GM10266 (cell line): ENCODE results near the gene FCGR3A.
"Not testable (repeated sequence)": the region's sequence is repeated elsewhere in the genome, so short reads cannot be mapped to it uniquely, and the experiment has no call there.

Source experiments
- DNase-seq: peaks from one replicate; pipeline ENCODE4 v3.0.0; 2012; ENCODE audit errors: extremely low spot score

FCGR3A gene

DNA sequence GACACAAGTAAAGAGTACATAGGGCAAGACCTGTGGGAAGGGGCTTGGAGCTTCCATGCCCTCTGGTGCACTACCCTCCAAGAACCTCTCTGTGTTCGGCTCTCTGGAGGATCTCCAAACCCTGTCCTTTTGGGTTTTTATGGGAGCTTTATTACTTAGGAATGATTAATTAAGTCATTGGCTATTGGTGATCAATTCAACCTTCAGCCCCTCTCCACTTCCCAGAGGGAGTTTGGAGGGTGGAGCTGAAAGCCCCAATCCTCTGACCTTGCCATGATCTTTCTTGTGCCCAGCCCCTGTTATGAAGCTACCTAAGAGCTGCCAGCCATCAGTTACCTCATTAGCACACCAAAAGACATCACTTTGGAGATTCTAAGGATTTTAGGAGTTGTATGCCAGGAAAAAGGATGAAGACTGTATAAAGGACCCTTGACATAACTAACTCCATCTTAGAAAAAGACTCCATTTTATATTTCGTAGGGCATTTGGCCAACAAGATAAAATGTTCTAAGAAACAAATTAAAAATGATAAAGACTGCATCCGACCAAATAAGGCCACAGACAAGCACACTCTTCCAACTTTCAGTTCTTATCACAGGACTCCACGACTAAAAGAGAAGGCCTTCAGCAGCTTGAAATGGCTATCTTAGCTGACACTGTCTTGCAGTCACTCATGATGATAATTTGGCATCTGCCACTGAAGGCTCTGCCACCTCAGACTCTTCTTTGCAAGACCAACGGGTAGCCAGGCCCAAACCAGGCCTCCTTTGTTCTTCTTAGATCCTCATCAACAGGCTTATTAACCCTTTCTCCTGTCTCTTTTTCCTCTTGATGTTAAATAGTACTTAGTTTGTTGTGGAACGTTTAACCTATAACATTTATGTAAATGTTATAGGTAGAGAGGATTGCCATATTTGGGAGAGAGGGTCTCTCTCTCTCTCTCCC is 8.2 kb upstream of the FCGR3A start:
- DNase-seq, result not testable (repeated sequence)

DNA sequence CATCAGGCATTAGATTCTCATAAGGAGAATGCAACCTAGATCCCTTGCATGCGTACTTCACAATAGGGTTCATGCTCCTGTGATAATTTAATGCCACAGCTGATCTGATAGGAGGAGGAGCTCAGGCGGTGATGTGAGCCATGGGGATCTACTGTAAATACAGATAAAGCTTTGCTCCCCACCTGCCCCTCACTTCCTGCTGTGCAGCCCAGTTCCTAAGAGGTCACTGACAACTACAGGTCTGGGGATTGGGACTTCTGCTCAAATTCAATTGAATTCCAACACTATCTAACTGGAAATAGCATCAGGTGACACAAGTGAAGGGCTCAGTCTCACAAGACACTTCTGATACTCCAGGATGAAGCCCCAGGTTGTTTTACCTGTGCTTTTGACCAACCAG is 7.4 kb upstream of the FCGR3A start:
- not testable (repeated sequence) for DNase-seq

- DNase-seq, result not testable (repeated sequence)
These were observed 6.5 kb upstream of the FCGR3A start for GRCh38 chr1:161556143-161556542.

DNA sequence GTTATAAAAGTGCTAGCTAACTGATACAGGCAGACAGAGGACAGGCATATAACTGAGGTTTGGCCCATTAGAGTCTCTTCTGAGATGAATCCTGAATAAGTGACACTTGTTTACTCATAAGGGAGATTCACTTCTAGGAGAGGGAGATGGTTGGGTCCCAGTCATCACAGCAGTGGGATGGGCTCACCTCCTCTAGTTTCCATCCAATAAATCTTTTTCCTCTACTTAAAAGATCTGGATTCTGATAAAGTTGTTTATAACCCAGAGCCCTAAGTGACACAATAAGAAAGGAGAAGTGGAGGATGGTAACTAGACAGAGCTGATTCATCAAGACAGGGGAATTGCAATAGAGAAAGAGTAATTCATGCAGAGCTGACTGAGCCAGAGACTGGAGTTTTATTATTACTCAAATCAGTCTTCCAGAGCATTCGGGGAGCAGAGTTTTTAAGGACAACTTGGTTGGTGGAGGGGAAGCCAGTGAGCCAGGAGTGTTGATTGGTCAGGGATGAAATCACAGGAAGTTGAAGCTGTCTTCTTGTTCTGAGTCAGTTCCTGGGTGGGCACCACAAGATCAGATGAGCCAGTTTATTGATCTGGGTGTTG is 5.3 kb upstream of the FCGR3A start:
- not testable (repeated sequence) for DNase-seq

- not testable (repeated sequence) for DNase-seq
These were observed 4.7 kb upstream of the FCGR3A start for GRCh38 chr1:161554340-161554739.

DNA sequence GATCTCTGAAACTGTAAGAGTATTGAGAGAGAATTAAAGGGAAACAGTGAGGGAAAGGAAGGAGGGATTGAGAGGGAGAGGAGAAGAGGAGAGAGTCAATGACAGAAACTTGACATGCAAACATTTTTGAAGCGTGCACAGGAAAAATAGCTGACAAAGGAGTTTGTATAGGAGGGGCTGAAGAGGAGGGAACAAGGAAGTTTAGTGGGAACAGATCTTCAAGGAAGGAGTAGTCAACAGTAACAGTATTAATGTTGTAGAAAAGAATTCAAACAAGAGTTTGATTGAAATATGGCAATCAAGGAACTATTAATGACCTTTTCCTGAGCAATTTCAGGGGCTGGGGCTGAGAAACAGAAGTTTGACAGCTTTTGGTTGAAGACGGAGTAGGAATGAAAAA is 4.0 kb upstream of the FCGR3A start:
- DNase-seq, result not testable (repeated sequence)

- DNase-seq, result not testable (repeated sequence)
These were observed 1.3 kb upstream of the FCGR3A start for GRCh38 chr1:161550942-161551341.

GRCh38 chr1:161548749-161549406 is 740 bp downstream of the FCGR3A start:
- DNase-seq, result not testable (repeated sequence)

DNA sequence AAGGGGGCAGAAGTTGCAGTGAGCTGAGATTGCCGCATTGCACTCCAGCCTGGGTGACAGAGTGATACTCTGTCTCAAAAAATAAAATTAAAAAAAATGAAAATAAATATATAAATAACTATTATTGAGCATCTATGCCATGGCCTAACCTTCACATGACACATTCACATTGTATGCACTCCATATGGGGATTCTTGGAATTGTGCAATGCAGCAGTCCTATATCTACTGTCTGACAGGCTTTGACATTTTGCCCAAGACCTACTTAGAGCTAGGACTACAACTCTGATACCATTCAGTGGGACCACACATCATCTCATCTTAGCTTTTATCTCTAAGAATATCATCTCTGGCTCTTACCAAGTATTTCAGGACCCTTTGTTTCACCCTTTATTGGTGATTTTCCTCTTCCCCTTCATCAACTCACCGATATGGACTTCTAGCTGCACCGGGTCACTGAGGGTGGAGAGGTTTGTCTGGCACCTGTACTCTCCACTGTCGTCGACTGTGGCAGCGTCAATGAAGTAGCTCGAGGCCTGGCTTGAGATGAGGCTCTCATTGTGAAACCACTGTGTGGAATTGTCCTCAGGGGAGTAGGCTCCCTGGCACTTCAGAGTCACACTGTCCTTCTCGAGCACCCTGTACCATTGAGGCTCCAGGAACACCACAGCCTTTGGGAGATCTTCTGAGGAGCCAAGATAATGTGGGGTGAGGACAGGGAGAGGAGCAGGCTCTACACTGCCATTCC is 1.4 kb downstream of the FCGR3A start:
- not testable (repeated sequence) for DNase-seq

GRCh38 chr1:161545005-161545731 is 4.5 kb downstream of the FCGR3A start:
- not testable (repeated sequence) for DNase-seq

DNA sequence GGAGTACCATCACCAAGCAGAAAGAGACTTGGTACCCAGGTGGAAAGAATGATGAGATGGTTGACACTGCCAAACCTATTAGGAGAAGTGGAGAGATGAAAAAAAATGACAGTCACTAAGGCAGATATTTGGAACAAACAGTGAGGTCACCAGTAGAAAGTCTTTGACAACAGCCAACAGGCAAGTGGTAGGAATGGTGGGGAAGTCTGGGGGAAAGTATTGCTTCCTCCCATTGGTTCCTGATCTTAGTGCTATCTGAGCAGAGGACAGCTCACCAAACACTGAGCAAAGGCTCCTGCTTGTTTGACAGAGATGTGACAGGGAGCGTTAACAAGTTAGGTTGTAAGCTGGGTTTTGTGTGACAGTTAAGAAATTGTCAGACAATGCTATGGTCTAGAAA is 6.5 kb downstream of the FCGR3A start:
- not testable (repeated sequence) for DNase-seq

DNA sequence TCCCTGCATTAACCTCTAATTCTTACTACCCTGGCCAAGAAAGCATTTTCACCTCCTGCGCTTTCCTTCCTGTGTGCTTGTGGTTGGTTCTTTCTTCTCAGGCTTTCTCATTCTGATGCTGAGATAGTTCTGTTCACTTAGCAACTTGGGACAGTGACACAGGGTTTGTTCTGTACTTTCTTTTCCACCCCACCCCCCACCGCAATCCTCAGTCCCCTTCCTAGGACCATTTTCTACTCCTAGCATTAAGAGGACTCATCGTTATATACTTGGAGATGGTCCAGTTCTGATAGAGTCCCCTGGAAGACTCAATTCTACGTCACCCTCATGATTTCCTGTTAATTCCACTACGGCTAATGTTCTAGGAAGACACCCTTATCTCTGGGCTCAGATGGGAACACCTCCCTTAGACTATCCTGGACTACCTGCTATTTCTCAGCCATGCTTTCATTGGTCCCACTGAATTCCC is 7.5 kb downstream of the FCGR3A start:
- peak; percentile 43 for DNase-seq

GRCh38 chr1:161540570-161540960 is 9.1 kb downstream of the FCGR3A start:
- DNase-seq, result not testable (repeated sequence)

GRCh38 chr1:161539731-161540569 is 9.7 kb downstream of the FCGR3A start:
- peak; percentile 39 for DNase-seq

- not testable (repeated sequence) for DNase-seq
These were observed 10.6 kb downstream of the FCGR3A start for GRCh38 chr1:161538925-161539479.

DNA sequence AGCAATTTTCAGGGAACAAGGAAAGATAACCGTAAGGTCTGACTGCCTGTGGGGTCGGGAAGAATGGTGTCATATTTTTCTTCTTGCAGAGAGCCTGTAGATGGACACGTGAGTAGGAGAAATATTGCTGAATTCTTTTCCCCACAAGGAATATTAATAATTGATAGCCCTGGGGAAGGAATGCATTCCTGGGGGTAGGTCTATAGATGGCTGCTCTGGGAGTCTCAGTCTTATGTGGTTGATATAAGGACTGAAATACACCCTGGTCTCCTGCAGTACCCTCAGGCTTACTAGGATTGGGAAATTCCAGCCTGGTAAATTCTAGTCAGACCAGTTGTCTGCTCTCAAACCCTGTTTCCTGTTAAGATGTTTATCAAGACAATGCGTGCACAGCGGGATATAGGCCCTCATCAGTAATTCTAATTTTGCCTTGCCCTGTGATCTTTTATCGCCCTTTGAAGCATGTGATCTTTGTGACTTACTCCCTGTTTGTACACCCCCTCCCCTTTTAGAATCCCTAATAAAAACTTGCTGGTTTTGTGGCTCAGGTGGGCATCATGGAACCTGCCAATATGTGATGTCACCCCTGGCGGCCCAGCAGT is 12.4 kb downstream of the FCGR3A start:
- DNase-seq, result not testable (repeated sequence)

GRCh38 chr1:161532644-161533567 is 16.7 kb downstream of the FCGR3A start:
- DNase-seq, result not testable (repeated sequence)
